Peyer's patch (tissue), 4 donors: ENCODE data around the gene SNHG17.

Experiments
- CTCF ChIP-seq, 6 experiments: fragments of 450-650 bp in 4 of 6; fragments of 200-600 bp in 2 of 6; sonication (generic) in 1 of 6; IDR thresholded peaks; one replicate each; pipeline ENCODE4 v1.5.1; 2017 to 2019; ENCODE audit warnings: antibody characterized with exemption in 6 of 6, mild to moderate bottlenecking in 3 of 6, moderate library complexity in 1 of 6
- POLR2A ChIP-seq, 2 donors: fragments of 450-650 bp; IDR thresholded peaks; one replicate each; pipeline ENCODE4 v1.5.1; 2017; ENCODE audit warnings: antibody characterized with exemption in 2 of 2, mild to moderate bottlenecking in 2 of 2, moderate library complexity in 2 of 2

GRCh38 chr20:38423541-38423940 lies 11.6 kb downstream of the SNHG17 start:
- TF ChIP-seq POLR2A (IDR thresholded peaks at IDR 0.05): no peak
- no peak for TF ChIP-seq CTCF (IDR thresholded peaks at IDR 0.05)
